ENCODE results near the gene AK9.
A peak's percentile ranks its signal among the peaks of the same experiment; 100 is the strongest.
"Not testable (repeated sequence)": the region's sequence is repeated elsewhere in the genome, so short reads cannot be mapped to it uniquely, and the experiment has no call there.

The AK9 gene

DNA sequence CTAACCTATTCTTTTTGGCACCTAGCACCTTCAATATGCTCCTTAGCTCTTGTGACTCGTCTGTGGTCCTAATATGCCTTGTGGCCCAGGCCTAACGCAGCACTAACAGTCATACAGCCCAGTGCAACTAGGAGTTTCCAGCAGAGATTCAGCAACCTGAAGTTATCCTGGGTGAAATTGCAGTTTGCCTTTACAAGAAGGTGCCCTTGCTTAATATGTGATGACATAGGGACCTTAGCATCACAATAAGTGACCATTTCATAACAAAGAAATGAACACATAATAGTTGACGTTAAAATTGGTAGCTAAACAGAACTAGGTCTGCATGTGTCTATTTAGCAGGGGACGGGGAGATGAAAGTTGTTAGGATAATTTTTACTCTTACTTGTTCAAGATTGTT is 10.2 kb upstream of the AK9 start:
- no peak for DNase-seq (ENCODE audit: low read depth, low spot score)

GRCh38 chr6:109696355-109696754 is 5.4 kb upstream of the AK9 start:
- no peak for DNase-seq (ENCODE audit: low read depth, low spot score)
- H3K27ac ChIP-seq = no peak overlapping the region

More for the DNA sequence above, 10.2 kb upstream of the AK9 start:
- no peak overlapping the region for H3K27ac ChIP-seq

- DNase-seq (ENCODE audit: low read depth, low spot score) = no peak
- no peak overlapping the region for H3K27ac ChIP-seq
Measured at GRCh38 chr6:109695468-109695867, 4.5 kb upstream of the AK9 start.

DNA sequence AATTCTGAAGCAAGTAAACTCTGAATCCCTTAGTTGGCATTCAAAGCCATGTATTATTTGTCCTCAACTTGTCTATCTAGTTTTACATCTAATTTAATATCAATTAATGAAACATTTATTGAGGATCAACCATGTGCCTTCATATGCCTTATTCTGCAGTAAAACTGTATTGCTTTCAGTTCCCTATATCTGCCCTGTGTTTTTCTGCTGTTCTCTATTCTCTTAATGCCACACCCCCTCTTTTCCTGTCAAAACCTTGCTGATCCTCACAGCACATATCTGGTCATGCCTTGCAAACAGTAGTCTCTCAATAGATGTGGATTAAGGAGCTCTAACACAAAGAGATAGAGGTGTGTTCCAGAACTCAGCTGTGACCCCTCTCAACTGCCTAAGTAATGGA is 2.1 kb upstream of the AK9 start:
- no peak overlapping the region for H3K27ac ChIP-seq
- no peak for DNase-seq (ENCODE audit: low read depth, low spot score)

GRCh38 chr6:109690373-109690736 is 647 bp downstream of the AK9 start:
- H3K27ac ChIP-seq = peak overlapping the region; percentile 47
- DNase-seq (ENCODE audit: low read depth, low spot score) = no peak

DNA sequence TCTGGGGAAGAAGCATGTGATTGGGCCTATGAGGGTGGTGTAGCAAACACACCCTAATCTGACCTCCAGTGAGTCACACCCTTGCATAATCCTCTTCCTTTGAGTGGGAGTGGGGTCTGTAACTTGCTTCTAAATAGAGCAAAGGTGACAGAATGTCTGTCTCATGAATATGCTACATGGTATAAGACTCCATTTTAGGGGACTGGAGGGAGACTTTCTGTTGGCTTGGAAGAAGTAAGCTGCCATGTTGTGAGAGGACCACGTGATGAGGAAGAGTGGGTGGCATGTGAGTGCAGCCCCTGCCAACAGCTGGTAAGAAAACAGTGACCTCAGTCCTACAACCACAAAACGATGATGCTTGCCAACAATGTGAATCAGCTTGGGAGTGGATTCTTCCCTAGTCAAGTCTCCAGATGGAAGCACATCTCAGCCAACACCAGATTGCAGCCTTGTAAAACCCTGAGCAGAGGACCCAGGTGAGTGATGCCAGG is 3.7 kb downstream of the AK9 start:
- peak; percentile 88 for DNase-seq (ENCODE audit: low read depth, low spot score)
- peak overlapping the region; percentile 79 for H3K27ac ChIP-seq

GRCh38 chr6:109686566-109687265 is 4.3 kb downstream of the AK9 start:
- DNase-seq (ENCODE audit: low read depth, low spot score) = no peak
- peak overlapping the region; percentile 79 for H3K27ac ChIP-seq

GRCh38 chr6:109678661-109679505 is 12.1 kb downstream of the AK9 start:
- H3K27ac ChIP-seq; DNase-seq (ENCODE audit: low read depth, low spot score): not testable (repeated sequence)

DNA sequence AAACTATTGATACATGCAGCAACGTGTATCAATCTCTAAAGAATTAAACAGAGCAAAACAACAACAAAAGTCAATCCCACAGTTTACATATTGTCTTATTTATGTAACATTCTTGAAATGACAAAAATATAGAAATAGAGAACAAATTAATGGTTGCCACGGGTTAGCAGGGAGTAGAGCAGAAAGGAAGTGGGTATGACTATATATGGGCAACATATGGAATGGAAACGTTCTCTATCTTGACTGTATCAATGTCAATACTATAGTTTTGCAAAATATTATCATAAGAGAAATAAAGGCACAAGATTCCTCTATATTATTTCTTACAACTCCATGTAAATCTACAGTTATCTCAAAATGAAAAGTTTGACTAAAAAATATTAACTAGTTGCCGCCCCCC is 12.8 kb downstream of the AK9 start:
- H3K27ac ChIP-seq = no peak overlapping the region
- no peak for DNase-seq (ENCODE audit: low read depth, low spot score)

GRCh38 chr6:109676724-109677123 is 14.3 kb downstream of the AK9 start:
- no peak for DNase-seq (ENCODE audit: low read depth, low spot score)

GRCh38 chr6:109672839-109673238 is 18.2 kb downstream of the AK9 start:
- no peak overlapping the region for H3K27ac ChIP-seq
- no peak for DNase-seq (ENCODE audit: low read depth, low spot score)

More at GRCh38 chr6:109676724-109677123, 14.3 kb downstream of the AK9 start:
- H3K27ac ChIP-seq = no peak overlapping the region

GRCh38 chr6:109672175-109672574 is 18.8 kb downstream of the AK9 start:
- DNase-seq (ENCODE audit: low read depth, low spot score) = no peak
- H3K27ac ChIP-seq = no peak overlapping the region

DNA sequence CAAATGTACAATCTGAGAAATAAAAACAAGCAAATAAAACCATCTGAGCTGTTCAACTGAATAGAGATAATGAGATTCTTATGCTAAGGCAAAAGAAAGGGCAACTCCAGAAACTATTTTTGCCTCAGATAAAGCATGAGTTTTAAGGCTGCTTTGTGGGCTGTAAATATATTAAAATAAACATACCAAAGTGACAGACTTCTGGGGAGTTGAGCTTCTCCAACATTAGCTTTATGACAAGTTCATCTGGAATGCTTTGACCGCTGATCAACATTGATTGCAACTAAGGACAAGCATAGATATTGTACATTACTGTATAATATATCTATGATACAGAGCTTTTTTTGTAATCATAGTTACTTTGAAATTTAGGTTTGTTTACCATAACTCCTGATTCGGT is 19.3 kb downstream of the AK9 start:
- DNase-seq (ENCODE audit: low read depth, low spot score) = no peak
- no peak overlapping the region for H3K27ac ChIP-seq

- no peak for DNase-seq (ENCODE audit: low read depth, low spot score)
- no peak overlapping the region for H3K27ac ChIP-seq
Measured at GRCh38 chr6:109669811-109670210, 21.2 kb downstream of the AK9 start.

- no peak for DNase-seq (ENCODE audit: low read depth, low spot score)
- H3K27ac ChIP-seq = no peak overlapping the region
Measured at GRCh38 chr6:109662192-109662591, 28.8 kb downstream of the AK9 start.

GRCh38 chr6:109660526-109661320 is 30.3 kb downstream of the AK9 start:
- peak; percentile 6 for DNase-seq (ENCODE audit: low read depth, low spot score)
- H3K27ac ChIP-seq = no peak overlapping the region

DNA sequence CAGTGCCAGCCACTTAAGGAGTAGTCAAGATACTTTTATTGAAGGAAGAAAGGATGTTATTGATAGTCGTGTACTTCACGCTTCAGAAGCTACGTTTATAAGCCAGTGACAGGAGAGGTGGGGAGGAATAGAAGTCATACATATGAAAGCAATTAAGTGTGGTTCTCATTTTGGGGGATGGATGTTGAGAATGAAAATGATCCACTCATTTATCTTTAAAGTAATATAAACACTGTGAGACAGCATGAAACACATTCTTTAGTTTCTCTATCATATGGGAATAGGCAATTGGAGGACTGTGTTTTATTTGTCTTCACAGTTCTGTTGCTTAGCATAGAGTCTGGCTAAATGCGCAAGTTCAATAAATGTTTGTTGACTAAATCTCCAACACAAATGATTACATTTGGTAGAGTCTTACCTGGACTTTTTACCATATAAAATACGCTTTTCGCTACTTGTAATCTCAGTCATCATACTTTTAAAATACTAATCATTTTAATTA is 35.2 kb downstream of the AK9 start:
- H3K27ac ChIP-seq = no peak overlapping the region
- DNase-seq (ENCODE audit: low read depth, low spot score) = no peak

GRCh38 chr6:109653264-109653663 is 37.7 kb downstream of the AK9 start:
- H3K27ac ChIP-seq = no peak overlapping the region
- no peak for DNase-seq (ENCODE audit: low read depth, low spot score)

DNA sequence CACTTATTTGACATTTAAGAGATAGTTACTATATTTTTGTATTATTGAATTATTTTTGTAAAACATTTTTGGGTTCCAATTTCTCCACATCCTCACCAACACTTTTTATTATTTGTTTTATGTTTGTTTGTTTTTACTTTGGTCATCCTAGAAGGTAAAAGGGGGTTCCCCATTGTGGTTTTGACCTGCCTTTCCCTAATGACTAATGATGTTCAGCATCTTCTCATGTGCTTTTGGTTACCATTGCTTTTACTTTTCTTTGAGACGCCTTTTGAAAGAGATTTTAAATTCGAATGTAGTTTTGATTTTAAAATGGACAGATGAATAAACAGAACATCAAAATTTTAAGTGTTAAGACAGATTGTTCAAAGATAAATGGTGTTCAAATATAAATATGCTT is 46.9 kb downstream of the AK9 start:
- peak; percentile 41 for DNase-seq (ENCODE audit: low read depth, low spot score)

DNA sequence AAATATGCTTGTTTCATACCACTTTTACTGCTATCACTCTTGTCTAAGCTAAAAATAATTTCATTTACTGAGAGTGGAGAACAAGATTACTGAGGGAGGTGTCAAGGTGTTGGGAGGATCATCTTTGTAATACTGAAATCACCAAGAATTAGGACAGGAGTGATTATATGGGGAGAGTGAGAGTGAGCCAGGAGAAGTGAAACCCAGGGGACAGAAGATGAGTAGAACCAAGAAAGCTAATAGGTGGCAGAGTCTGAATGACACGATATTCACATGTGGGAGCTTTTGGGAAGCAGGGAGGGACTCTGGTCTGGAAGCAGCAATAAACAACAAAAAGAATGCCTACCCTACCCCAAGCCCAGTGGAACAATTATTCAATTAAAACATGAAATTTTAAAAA is 58.6 kb downstream of the AK9 start:
- no peak for DNase-seq (ENCODE audit: low read depth, low spot score)
- H3K27ac ChIP-seq = no peak overlapping the region

More for the DNA sequence above, 46.9 kb downstream of the AK9 start:
- H3K27ac ChIP-seq = no peak overlapping the region

Measured in epithelial cell of prostate (primary cell).